ENCODE results near the gene SPAG5.

Gene SPAG5

GRCh38 chr17:28620010-28620409 is 21.2 kb upstream of the SPAG5 start:
- no peak overlapping the region for H3K4me3 ChIP-seq (ENCODE audit: low read length)
- no peak for DNase-seq (ENCODE audit: low read depth)
- no peak for TF ChIP-seq CTCF (IDR thresholded peaks at IDR 0.05; ENCODE audit: insufficient read depth, low read depth, low read length, missing control alignments)

DNA sequence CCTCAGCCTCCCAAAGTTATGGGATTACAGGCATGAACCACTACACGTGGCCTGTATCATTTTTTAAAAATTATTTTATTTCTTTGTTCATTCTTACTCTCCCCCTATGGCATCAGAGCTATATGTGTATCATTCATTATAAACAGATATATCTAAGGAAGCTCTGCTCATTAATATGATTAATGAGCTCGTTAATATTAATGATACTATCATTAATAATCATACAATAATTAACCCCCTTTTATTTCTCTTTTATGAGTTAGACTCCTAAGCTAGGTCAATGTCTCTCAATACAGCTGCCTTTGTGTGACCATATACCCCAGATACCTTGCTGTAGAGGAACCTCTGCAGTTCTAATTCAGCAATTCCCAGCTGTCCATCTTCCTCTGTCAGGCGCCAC is 19.6 kb upstream of the SPAG5 start:
- TF ChIP-seq CTCF (IDR thresholded peaks at IDR 0.05; ENCODE audit: insufficient read depth, low read depth, low read length, missing control alignments) = no peak
- H3K4me3 ChIP-seq (ENCODE audit: low read length) = no peak overlapping the region
- DNase-seq (ENCODE audit: low read depth) = no peak

DNA sequence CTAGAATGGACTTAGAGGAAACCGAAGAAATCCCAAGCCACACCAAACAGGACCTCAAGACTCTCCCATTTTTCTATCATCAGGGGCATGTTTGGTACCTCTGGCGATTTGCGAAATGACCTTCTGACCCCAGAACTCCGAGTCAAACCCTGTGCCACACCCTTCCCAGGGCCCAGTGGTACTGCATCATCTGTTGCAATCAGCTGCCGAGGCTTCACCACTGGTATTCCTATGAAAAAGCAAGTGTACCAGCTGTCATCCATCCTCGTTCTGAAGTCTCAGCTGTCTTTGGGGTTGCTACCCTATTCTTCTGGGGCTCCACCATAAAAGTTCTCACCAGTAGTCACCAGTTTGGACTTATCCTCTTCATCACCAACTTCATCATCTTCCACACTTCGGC is 17.5 kb upstream of the SPAG5 start:
- H3K4me3 ChIP-seq (ENCODE audit: low read length) = no peak overlapping the region
- DNase-seq (ENCODE audit: low read depth) = no peak

GRCh38 chr17:28615260-28615940 is 16.6 kb upstream of the SPAG5 start:
- H3K4me3 ChIP-seq (ENCODE audit: low read length) = no peak overlapping the region
- no peak for DNase-seq (ENCODE audit: low read depth)
- no peak for TF ChIP-seq CTCF (IDR thresholded peaks at IDR 0.05; ENCODE audit: insufficient read depth, low read depth, low read length, missing control alignments)

More for the DNA sequence above, 17.5 kb upstream of the SPAG5 start:
- TF ChIP-seq CTCF (IDR thresholded peaks at IDR 0.05; ENCODE audit: insufficient read depth, low read depth, low read length, missing control alignments) = no peak

- no peak for DNase-seq (ENCODE audit: low read depth)
- no peak within 1 kb of the TSS for H3K4me3 ChIP-seq (ENCODE audit: low read length)
- TF ChIP-seq CTCF (IDR thresholded peaks at IDR 0.05; ENCODE audit: insufficient read depth, low read depth, low read length, missing control alignments) = no peak
These were observed 15.1 kb upstream of the SPAG5 start, which contains the start of gene RSKR for GRCh38 chr17:28613931-28614381. Gene RSKR, minus strand, starts transcription at chr17:28614185. Its CDS starts 24 bp downstream, at chr17:28614161.

- peak; percentile 28 for DNase-seq (ENCODE audit: low read depth)
- no peak overlapping the region for H3K4me3 ChIP-seq (ENCODE audit: low read length)
- peak; percentile 71 for TF ChIP-seq CTCF (IDR thresholded peaks at IDR 0.05; ENCODE audit: insufficient read depth, low read depth, low read length, missing control alignments)
These were observed 14.4 kb upstream of the SPAG5 start for GRCh38 chr17:28612936-28613872.

All from epithelial cell of esophagus (primary cell).